HUES64 (cell line): ENCODE data around the gene NBPF9. TPM values are rescaled to one million over a fixed set of nuclear protein-coding genes. Genes with fewer than 3 reads are reported as not detected.
"Not testable (repeated sequence)": the region's sequence is repeated elsewhere in the genome, so short reads cannot be mapped to it uniquely, and the experiment has no call there.

ENCODE experiments used
- H3K27ac ChIP-seq: 2 replicates; pipeline ENCODE4 v1.7.0; 2013; ENCODE audit warnings: low read depth, low read length, inconsistent platforms
- H3K27me3 ChIP-seq: 2 replicates; pipeline ENCODE4 v1.6.1; 2013; ENCODE audit warnings: mild to moderate bottlenecking, low read length; ENCODE audit not compliant: insufficient read depth
- H3K36me3 ChIP-seq: 2 replicates; pipeline ENCODE4 v1.6.1; 2013; ENCODE audit warnings: mild to moderate bottlenecking, low read length; ENCODE audit not compliant: insufficient read depth
- H3K4me1 ChIP-seq: 2 replicates; pipeline ENCODE4 v1.6.1; 2013; ENCODE audit warnings: mild to moderate bottlenecking, low read length, moderate library complexity; ENCODE audit not compliant: insufficient read depth
- H3K4me3 ChIP-seq: 2 replicates; pipeline ENCODE4 v1.5.1; 2013; ENCODE audit warnings: mild to moderate bottlenecking, low read length, moderate library complexity
- H3K9ac ChIP-seq: 2 replicates; pipeline ENCODE4 v1.6.1; 2013; ENCODE audit warnings: mild to moderate bottlenecking, low read depth, low read length
- H3K9me3 ChIP-seq: 2 replicates; pipeline ENCODE4 v1.6.1; 2013; ENCODE audit warnings: low read depth, low read length; ENCODE audit not compliant: insufficient read depth
- WGBS: fragments of 150-250, 120-280 bp; methylation state at CpG from one replicate; pipeline ENCODE4 v1.1.7; 2013; ENCODE audit warnings: missing lambda C conversion rate; 5-methylcytosine and 5-hydroxymethylcytosine counted together
- polyA plus RNA-seq, 2 experiments: library from polyadenylated mRNA; stranded (reverse); fragments of 50-300 nt; gene quantifications; one replicate each; pipeline ENCODE4 v1.2.3, GENCODE V29; 2013

Gene NBPF9
- 6.3 TPM for polyA plus RNA-seq (2013, experiment 1 of 2)
- polyA plus RNA-seq (2013, experiment 2 of 2): 8.1 TPM

- 0% methylated on average over 25 of the region's 85 CpGs for WGBS
- H3K36me3 ChIP-seq, H3K9me3 ChIP-seq, H3K27ac ChIP-seq, H3K4me1 ChIP-seq, H3K9ac ChIP-seq: not testable (repeated sequence)
- peaks cover 22% of the 10 kb centered on the region for H3K27me3 ChIP-seq
- H3K4me3 ChIP-seq: peak within 1 kb of the TSS; percentile 50
Measured at GRCh38 chr1:149103109-149104081, at the start of gene NBPF9. TSS of gene NBPF9 (minus strand) at chr1:149103551. CDS start at chr1:149082139, 21,412 bp downstream.

GRCh38 chr1:149149909-149150308 lies 46.6 kb upstream of the NBPF9 start:
- 96% methylated on average over 3 of the region's 4 CpGs for WGBS
- H3K36me3 ChIP-seq, H3K4me1 ChIP-seq, H3K9me3 ChIP-seq, H3K27me3 ChIP-seq, H3K4me3 ChIP-seq, H3K27ac ChIP-seq, H3K9ac ChIP-seq: not testable (repeated sequence)

DNA sequence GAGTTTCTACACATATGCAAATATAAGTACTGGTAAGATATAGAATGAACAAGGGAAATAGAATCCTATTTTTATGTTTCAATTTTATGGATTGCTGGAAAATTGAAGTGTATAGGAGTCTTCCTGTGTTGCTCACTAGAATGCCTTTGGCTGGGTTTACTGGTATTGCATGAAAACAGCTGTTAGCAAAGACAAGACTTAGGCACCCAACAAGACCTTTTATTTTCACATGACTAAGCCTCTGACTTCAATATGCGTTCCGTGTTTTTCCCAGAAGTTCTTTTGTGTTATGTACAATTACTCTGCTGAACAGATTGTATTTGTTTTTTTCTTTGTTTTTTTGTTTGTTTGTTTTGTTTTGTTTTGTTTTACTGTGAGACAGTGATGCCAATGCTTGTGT lies 34.2 kb upstream of the NBPF9 start:
- H3K4me3 ChIP-seq, H3K27ac ChIP-seq, H3K4me1 ChIP-seq, H3K9me3 ChIP-seq, H3K27me3 ChIP-seq, H3K9ac ChIP-seq, H3K36me3 ChIP-seq: not testable (repeated sequence)
- WGBS: no CpG with 5 or more reads among the region's 2 CpGs

DNA sequence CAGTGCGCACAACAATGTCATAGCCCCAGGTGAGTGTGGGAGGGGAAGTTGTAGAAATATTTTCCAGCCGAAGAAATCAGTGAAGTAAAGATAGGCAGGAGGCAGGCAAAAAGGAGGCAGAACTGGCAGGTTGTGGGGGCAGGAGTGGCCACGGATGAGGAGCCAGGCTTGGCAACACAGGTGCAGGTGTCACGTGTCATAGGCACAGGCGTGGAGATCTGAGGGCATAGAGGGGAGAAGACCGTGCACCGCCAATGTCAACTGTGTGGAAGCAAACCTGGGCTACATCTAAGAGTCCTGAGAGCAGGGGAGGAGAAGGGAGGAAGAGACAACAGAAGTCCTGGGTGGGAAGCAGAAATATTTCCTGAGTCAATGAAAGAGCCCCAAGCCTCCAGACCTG lies 27.6 kb upstream of the NBPF9 start:
- H3K9me3 ChIP-seq, H3K36me3 ChIP-seq, H3K9ac ChIP-seq, H3K4me1 ChIP-seq, H3K27ac ChIP-seq, H3K4me3 ChIP-seq, H3K27me3 ChIP-seq: not testable (repeated sequence)
- WGBS: 90% methylated on average over 7 of the region's 7 CpGs

DNA sequence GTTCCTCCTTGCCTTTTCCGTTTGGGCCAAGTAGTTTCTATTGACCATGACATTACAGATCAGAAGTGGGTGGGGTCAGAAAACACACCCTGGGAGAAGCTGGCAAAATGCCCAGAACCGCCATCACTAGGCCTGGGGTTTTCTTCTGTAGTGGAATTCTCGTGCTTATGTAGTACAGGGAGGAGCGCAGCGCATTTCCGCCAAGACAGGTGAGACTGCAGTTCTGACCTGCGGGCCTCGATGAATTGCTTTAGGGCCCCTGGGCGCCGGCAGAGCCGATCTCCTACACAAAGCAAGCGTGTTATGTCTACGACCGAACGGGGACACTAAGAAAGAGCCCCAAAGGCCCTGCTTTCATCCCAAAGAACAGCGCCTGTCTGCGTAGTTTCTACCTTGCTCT lies 25.9 kb upstream of the NBPF9 start:
- not testable (repeated sequence) for H3K27ac ChIP-seq, H3K36me3 ChIP-seq, H3K9me3 ChIP-seq, H3K9ac ChIP-seq, H3K4me1 ChIP-seq, H3K4me3 ChIP-seq, H3K27me3 ChIP-seq
- WGBS: no CpG with 5 or more reads among the region's 17 CpGs

- not testable (repeated sequence) for H3K4me3 ChIP-seq, H3K27ac ChIP-seq, H3K27me3 ChIP-seq, H3K9ac ChIP-seq, H3K9me3 ChIP-seq, H3K4me1 ChIP-seq, H3K36me3 ChIP-seq
- WGBS: 98% methylated on average over 2 of the region's 6 CpGs
Measured at GRCh38 chr1:149126555-149127145, 23.3 kb upstream of the NBPF9 start.

- H3K4me3 ChIP-seq, H3K9ac ChIP-seq: not testable (repeated sequence)
Measured at GRCh38 chr1:149123948-149124926, 20.9 kb upstream of the NBPF9 start.

DNA sequence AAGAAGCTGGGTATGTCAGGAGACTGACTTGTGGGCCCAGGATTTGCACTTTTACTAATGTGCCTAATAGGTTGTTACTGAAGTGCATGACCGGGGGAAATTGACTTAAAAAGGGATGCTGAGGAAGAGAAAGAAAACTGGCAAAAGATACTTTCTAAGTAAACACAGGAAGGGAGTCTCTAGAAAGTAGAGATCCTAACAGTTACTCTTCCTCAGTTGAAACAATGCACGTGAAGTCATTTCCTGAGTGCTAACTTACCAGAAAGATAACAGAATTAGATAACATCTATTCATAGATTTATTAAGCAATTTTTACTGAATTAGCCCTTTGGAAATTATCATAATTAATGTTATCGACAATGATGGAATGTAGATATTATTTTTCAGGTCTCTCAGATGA lies 9.5 kb upstream of the NBPF9 start:
- H3K4me1 ChIP-seq, H3K27me3 ChIP-seq, H3K4me3 ChIP-seq, H3K36me3 ChIP-seq, H3K9me3 ChIP-seq, H3K27ac ChIP-seq, H3K9ac ChIP-seq: not testable (repeated sequence)
- 100% methylated on average over 1 of the region's 3 CpGs for WGBS

More at GRCh38 chr1:149123948-149124926, 20.9 kb upstream of the NBPF9 start:
- WGBS: 0% methylated on average over 1 of the region's 15 CpGs
- not testable (repeated sequence) for H3K4me1 ChIP-seq, H3K36me3 ChIP-seq, H3K27me3 ChIP-seq, H3K27ac ChIP-seq, H3K9me3 ChIP-seq

DNA sequence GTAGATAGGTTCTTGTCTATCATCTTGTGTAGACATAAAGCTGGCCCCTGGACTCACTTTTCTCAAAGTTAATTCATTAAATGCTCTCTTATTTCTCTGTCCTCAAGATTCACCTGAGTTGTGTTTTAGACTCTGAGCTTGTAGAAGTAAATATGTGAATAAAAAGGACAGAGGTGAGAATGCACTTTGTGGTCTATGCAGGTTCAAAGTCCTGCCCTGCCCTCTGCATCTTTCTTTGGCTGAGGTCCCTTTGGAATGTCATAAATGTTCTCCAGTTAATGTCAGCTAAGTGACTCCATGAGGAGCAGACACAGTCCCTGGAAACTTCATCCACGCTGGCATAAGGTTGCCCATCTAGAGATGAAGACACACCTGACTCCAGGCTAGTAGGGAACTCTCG lies 7.0 kb upstream of the NBPF9 start:
- H3K4me3 ChIP-seq, H3K27ac ChIP-seq, H3K27me3 ChIP-seq, H3K9me3 ChIP-seq, H3K36me3 ChIP-seq, H3K9ac ChIP-seq, H3K4me1 ChIP-seq: not testable (repeated sequence)
- WGBS: no CpG with 5 or more reads among the region's 2 CpGs

DNA sequence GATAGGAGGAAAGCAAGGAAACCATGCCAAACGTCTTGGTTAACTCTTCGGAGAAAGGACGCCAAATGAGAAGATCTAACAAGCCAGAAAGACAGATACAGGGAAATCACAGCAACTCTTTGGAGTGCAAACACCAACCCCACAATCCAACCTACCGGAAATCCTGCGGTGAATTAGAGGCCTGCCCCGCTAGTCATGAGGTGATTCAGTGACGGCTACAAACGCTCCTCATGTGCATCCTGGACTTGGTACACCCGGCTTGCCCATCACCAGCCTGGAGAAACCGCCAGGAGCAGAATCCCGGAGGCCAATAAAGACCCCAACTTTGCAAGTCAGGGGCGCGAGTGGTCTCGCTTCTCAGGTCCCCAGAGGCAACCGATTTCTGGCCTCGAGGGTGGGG lies 777 bp downstream of the NBPF9 start:
- not testable (repeated sequence) for H3K9ac ChIP-seq

DNA sequence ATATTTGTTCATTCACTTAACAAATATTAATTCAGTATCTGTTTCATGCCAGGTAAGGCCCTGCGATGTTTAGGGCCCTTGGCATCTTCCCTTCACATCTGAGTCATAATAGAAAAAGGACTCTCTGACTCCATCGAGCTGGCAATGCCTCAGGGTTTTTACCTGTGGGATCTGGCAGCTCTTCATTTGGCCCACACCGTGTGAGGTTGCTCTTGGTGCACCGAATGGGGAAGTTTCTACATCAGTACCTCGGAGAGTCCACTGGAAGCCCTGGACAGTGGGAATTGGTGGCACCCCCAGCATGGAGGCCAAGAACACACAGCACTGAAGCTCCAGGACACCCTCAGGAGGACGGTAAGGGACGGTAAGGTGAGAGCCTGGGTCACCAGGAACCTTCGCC lies 5.1 kb downstream of the NBPF9 start:
- not testable (repeated sequence) for H3K9me3 ChIP-seq, H3K4me1 ChIP-seq, H3K36me3 ChIP-seq, H3K9ac ChIP-seq, H3K4me3 ChIP-seq, H3K27ac ChIP-seq
- WGBS: 90% methylated on average over 4 of the region's 8 CpGs
- peaks cover 35% of the 10 kb centered on the region for H3K27me3 ChIP-seq

More for the DNA sequence above, 777 bp downstream of the NBPF9 start:
- H3K9me3 ChIP-seq, H3K27ac ChIP-seq, H3K4me1 ChIP-seq, H3K36me3 ChIP-seq: not testable (repeated sequence)
- peak overlapping the region; percentile 43; the same call in 1 of the 2 replicates for H3K4me3 ChIP-seq
- 0% methylated on average over 5 of the region's 16 CpGs for WGBS
- peaks cover 22% of the 10 kb centered on the region for H3K27me3 ChIP-seq
